Esophagus squamous epithelium (tissue), 4 donors: ENCODE measurements around the gene IL2.

Experiments
- POLR2A ChIP-seq, 4 donors: fragments of 450-650 bp; IDR thresholded peaks; one replicate each; pipeline ENCODE4 v1.6.1; 2017; ENCODE audit warnings: antibody characterized with exemption in 4 of 4, mild to moderate bottlenecking in 4 of 4, moderate library complexity in 3 of 4
- TF ChIP-seq, protein P1 (sequence below), 6 experiments: fragments of 450-650 bp in 4 of 6; fragments of 200-600 bp in 2 of 6; sonication (generic) in 2 of 6; IDR thresholded peaks; one replicate each; pipeline ENCODE4 v1.5.1; 2016 to 2019; ENCODE audit warnings: antibody characterized with exemption in 6 of 6, mild to moderate bottlenecking in 4 of 6, moderate library complexity in 4 of 6

DNA sequence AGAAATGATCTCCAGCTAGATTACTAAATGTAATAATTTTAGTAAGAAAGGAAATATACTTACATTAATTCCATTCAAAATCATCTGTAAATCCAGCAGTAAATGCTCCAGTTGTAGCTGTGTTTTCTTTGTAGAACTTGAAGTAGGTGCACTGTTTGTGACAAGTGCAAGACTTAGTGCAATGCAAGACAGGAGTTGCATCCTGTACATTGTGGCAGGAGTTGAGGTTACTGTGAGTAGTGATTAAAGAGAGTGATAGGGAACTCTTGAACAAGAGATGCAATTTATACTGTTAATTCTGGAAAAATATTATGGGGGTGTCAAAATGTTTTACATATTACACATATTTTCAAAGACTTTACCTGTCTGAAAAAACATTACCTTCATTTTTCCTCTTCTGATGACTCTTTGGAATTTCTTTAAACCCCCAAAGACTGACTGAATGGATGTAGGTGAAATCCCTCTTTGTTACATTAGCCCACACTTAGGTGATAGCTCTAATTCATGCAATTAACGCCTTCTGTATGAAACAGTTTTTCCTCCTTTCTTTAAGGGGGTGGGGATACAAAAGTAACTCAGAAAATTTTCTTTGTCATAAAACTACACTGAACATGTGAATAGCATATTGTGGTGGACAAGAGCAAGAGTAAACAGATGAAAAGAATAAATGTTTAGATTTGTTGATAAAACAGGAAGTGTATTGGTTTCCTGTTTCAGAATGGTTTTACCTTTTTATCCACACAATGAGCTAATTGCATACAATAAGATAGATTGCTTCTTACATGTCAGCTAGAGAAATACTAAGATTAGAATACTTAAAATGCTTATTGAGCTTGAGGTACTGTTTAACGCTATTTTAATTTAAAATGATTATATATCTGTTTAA is at the start of gene IL2:
- TF ChIP-seq, protein P1, sequence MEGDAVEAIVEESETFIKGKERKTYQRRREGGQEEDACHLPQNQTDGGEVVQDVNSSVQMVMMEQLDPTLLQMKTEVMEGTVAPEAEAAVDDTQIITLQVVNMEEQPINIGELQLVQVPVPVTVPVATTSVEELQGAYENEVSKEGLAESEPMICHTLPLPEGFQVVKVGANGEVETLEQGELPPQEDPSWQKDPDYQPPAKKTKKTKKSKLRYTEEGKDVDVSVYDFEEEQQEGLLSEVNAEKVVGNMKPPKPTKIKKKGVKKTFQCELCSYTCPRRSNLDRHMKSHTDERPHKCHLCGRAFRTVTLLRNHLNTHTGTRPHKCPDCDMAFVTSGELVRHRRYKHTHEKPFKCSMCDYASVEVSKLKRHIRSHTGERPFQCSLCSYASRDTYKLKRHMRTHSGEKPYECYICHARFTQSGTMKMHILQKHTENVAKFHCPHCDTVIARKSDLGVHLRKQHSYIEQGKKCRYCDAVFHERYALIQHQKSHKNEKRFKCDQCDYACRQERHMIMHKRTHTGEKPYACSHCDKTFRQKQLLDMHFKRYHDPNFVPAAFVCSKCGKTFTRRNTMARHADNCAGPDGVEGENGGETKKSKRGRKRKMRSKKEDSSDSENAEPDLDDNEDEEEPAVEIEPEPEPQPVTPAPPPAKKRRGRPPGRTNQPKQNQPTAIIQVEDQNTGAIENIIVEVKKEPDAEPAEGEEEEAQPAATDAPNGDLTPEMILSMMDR (IDR thresholded peaks at IDR 0.05) = no peak
- no peak for TF ChIP-seq POLR2A (IDR thresholded peaks at IDR 0.05)
